ENCODE results near the gene LACTBL1. TPM values are rescaled to one million over a fixed set of nuclear protein-coding genes. Genes with fewer than 3 reads are reported as not detected.

LACTBL1 gene
- total RNA-seq, 2 experiments from 2014 or later = not detected

DNA sequence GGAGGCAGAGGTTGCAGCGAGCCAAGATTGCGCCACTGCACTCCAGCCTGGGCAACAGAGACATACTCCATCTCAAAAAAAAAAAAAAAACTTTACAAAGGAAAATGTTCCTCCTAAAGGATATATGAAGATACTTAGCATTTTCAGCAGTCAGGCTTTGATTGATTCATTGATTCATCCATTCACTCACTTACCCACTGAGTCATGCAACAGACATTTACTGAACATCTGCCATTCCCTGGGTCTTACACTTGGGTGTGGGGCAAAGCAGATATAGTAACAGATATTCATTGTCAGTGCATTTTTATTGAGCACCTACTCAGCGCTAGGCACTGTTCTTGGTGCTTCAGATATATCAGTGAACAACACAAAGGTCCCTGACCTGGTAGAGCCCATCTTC lies 5.6 kb upstream of the LACTBL1 start:
- no peak overlapping the region for H3K27ac Mint-ChIP-seq
- intact Hi-C loops (cut with DNase I, micrococcal nuclease) = loop anchor here in 1 of 2 experiments (10.0 kb wide), 1 partner anchor 207 kb away; no protein-coding TSS in a partner anchor
- ATAC-seq (ENCODE audit: poor library complexity) (no peak), DNase-seq (no peak)
- H3K4me1 Mint-ChIP-seq (ENCODE audit: low read depth) = no peaks in the 10 kb centered on the region
- Histone ChIP-seq H3K36me3 (ENCODE audit: insufficient read depth, low read length) (no peaks in the 10 kb centered on the region), H3K4me1 (ENCODE audit: insufficient read depth, low read length) (no peaks in the 10 kb centered on the region), H3K27me3 (ENCODE audit: control insufficient read depth in 1 of 2, insufficient read depth in 2 of 2, low read length in 2 of 2) (peaks cover 3 to 6% of the 10 kb centered on the region in 2 experiments), H3K4me3 (ENCODE audit: low read length) (no peak overlapping the region), H3K27ac (ENCODE audit: low read depth in 1 of 2, low read length in 2 of 2) (no peak overlapping the region), H3K9me3 (ENCODE audit: control insufficient read depth in 1 of 2, insufficient read depth in 1 of 2, low read length in 2 of 2) (no peaks in the 10 kb centered on the region)
- H3K27me3 Mint-ChIP-seq = peaks cover 40% of the 10 kb centered on the region
- TF ChIP-seq, protein P1, sequence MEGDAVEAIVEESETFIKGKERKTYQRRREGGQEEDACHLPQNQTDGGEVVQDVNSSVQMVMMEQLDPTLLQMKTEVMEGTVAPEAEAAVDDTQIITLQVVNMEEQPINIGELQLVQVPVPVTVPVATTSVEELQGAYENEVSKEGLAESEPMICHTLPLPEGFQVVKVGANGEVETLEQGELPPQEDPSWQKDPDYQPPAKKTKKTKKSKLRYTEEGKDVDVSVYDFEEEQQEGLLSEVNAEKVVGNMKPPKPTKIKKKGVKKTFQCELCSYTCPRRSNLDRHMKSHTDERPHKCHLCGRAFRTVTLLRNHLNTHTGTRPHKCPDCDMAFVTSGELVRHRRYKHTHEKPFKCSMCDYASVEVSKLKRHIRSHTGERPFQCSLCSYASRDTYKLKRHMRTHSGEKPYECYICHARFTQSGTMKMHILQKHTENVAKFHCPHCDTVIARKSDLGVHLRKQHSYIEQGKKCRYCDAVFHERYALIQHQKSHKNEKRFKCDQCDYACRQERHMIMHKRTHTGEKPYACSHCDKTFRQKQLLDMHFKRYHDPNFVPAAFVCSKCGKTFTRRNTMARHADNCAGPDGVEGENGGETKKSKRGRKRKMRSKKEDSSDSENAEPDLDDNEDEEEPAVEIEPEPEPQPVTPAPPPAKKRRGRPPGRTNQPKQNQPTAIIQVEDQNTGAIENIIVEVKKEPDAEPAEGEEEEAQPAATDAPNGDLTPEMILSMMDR (IDR thresholded peaks at IDR 0.05) = no peak
- ChIA-PET CTCF (no interaction called here), POLR2A (no interaction called here)
- H3K36me3 Mint-ChIP-seq (ENCODE audit: low read depth) = no peaks in the 10 kb centered on the region
- H3K4me3 Mint-ChIP-seq = no peak overlapping the region
- no peaks in the 10 kb centered on the region for H3K9me3 Mint-ChIP-seq

DNA sequence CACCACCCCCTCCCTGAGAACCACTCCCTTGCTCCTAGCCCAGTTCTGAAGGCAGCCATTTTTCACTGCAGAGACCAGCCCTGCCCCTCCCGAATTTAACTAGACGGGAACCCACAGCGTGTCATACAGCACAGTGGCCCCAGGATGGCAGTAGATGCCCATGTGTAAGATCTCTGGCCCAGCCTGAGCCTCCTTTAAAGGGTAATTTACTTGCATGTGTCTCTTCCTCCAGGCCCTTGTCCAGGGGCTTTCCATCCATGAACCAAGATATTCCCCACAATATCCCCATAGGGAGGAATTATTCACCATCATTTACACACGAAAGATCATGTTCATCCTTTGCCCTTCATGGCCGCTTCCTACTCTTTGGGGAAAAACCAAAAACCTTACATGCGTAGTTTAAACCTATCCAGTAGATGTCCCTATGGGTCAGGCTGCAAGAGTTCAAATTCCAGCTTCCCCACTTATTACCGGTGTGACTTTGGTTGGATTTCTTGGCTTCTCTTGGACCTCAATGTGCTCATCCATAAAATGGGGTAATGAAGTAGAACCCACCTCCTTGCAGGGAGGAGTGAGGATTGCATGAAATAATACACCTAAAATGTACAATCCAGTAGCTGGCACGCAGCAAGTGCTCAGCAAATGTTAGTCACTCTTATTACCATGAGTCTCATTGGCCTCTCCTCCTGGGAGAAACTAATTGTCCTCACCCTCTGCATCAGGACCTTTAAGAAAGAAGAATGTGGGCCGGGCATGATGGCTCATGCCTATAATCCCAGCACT lies 4.0 kb upstream of the LACTBL1 start:
- H3K4me1 Mint-ChIP-seq (ENCODE audit: low read depth) = no peaks in the 10 kb centered on the region
- intact Hi-C loops (cut with DNase I, micrococcal nuclease) = loop anchor here in 1 of 2 experiments (10.0 kb wide), 1 partner anchor 208 kb away; no protein-coding TSS in a partner anchor
- Histone ChIP-seq H3K27me3 (ENCODE audit: control insufficient read depth in 1 of 2, insufficient read depth in 2 of 2, low read length in 2 of 2) (peaks cover 7% of the 10 kb centered on the region in 2 experiments), H3K27ac (ENCODE audit: low read depth in 1 of 2, low read length in 2 of 2) (no peak overlapping the region), H3K4me1 (ENCODE audit: insufficient read depth, low read length) (no peaks in the 10 kb centered on the region), H3K4me3 (ENCODE audit: low read length) (no peak overlapping the region), H3K36me3 (ENCODE audit: insufficient read depth, low read length) (no peaks in the 10 kb centered on the region), H3K9me3 (ENCODE audit: control insufficient read depth in 1 of 2, insufficient read depth in 1 of 2, low read length in 2 of 2) (no peaks in the 10 kb centered on the region)
- DNase-seq (peak; percentile 9 to 72 (median 29)), ATAC-seq (ENCODE audit: poor library complexity) (peak; percentile 83)
- ChIA-PET POLR2A (no interaction called here), CTCF (no interaction called here)
- H3K36me3 Mint-ChIP-seq (ENCODE audit: low read depth) = no peaks in the 10 kb centered on the region
- peaks cover 39% of the 10 kb centered on the region for H3K27me3 Mint-ChIP-seq
- TF ChIP-seq, protein P1 (IDR thresholded peaks at IDR 0.05) = peak; percentile 11
- H3K27ac Mint-ChIP-seq = no peak overlapping the region
- H3K9me3 Mint-ChIP-seq = no peaks in the 10 kb centered on the region
- no peak overlapping the region for H3K4me3 Mint-ChIP-seq

- H3K9me3 ChIP-seq (ENCODE audit: control insufficient read depth in 1 of 2, insufficient read depth in 1 of 2, low read length in 2 of 2) = no peaks in the 10 kb centered on the region
- ATAC-seq (ENCODE audit: poor library complexity) (no peak), DNase-seq (no peak)
- Mint-ChIP-seq H3K27ac (no peak overlapping the region), H3K27me3 (peaks cover 42% of the 10 kb centered on the region), H3K9me3 (no peaks in the 10 kb centered on the region), H3K4me1 (ENCODE audit: low read depth) (no peaks in the 10 kb centered on the region), H3K4me3 (no peak overlapping the region), H3K36me3 (ENCODE audit: low read depth) (no peaks in the 10 kb centered on the region)
- no peaks in the 10 kb centered on the region for H3K36me3 ChIP-seq (ENCODE audit: insufficient read depth, low read length)
- no peak overlapping the region for H3K4me3 ChIP-seq (ENCODE audit: low read length)
- H3K27me3 ChIP-seq (ENCODE audit: control insufficient read depth in 1 of 2, insufficient read depth in 2 of 2, low read length in 2 of 2) = peaks cover 12% of the 10 kb centered on the region in 2 experiments
- TF ChIP-seq, protein P1 (IDR thresholded peaks at IDR 0.05) = no peak
- CTCF ChIA-PET = no interaction called here
- intact Hi-C loops (cut with DNase I, micrococcal nuclease) = loop anchor here in 1 of 2 experiments (10.0 kb wide), 1 partner anchor 209 kb away; no protein-coding TSS in a partner anchor
- POLR2A ChIA-PET = no interaction called here
- H3K4me1 ChIP-seq (ENCODE audit: insufficient read depth, low read length) = no peaks in the 10 kb centered on the region
- no peak overlapping the region for H3K27ac ChIP-seq (ENCODE audit: low read depth in 1 of 2, low read length in 2 of 2)
Measured at GRCh38 chr1:22976127-22976460, 3.4 kb upstream of the LACTBL1 start.

Measured in CD4-positive, alpha-beta T cell (primary cell).